Smooth muscle cell (in vitro differentiated cells): ENCODE measurements around the gene ADAMTS7. TPM values are rescaled to one million over a fixed set of nuclear protein-coding genes. Genes with fewer than 3 reads are reported as not detected.
"Not testable (repeated sequence)": the region's sequence is repeated elsewhere in the genome, so short reads cannot be mapped to it uniquely, and the experiment has no call there.

ENCODE experiments used
- DNase-seq: peaks from one replicate; lab custom pipeline; 2025; ENCODE audit not compliant: unreplicated experiment; lab: John Stamatoyannopoulos, UW
- H2AFZ ChIP-seq: fragments of 200-600 bp; sonication (generic); 2 replicates; pipeline ENCODE4 v1.6.0; 2016; ENCODE audit warnings: antibody characterized with exemption, low read depth, mild to moderate bottlenecking
- H3F3A ChIP-seq: fragments of 200-600 bp; sonication (generic); 2 replicates; pipeline ENCODE4 v1.6.0; 2017; ENCODE audit warnings: antibody characterized with exemption, low read depth
- H3K27ac ChIP-seq: fragments of 200-600 bp; sonication (generic); 2 replicates; pipeline ENCODE4 v1.5.1; 2016; ENCODE audit warnings: low read depth, mild to moderate bottlenecking
- H3K27me3 ChIP-seq: fragments of 200-600 bp; sonication (generic); 2 replicates; pipeline ENCODE4 v1.6.1; 2016; ENCODE audit warnings: low read depth, mild to moderate bottlenecking
- H3K36me3 ChIP-seq: fragments of 200-600 bp; sonication (generic); 2 replicates; pipeline ENCODE4 v1.5.1; 2016; ENCODE audit warnings: low read depth
- H3K4me1 ChIP-seq: fragments of 200-600 bp; sonication (generic); 2 replicates; pipeline ENCODE4 v1.5.1; 2016; ENCODE audit warnings: low read depth
- H3K4me2 ChIP-seq: fragments of 200-600 bp; sonication (generic); 2 replicates; pipeline ENCODE4 v1.6.0; 2016; ENCODE audit warnings: mild to moderate bottlenecking
- H3K4me3 ChIP-seq: fragments of 200-600 bp; sonication (generic); 2 replicates; pipeline ENCODE4 v1.5.1; 2016; ENCODE audit warnings: mild to moderate bottlenecking
- H3K79me2 ChIP-seq: fragments of 200-600 bp; sonication (generic); 2 replicates; pipeline ENCODE4 v1.6.0; 2016; ENCODE audit warnings: low read depth, mild to moderate bottlenecking
- H3K9ac ChIP-seq: fragments of 200-600 bp; sonication (generic); 2 replicates; pipeline ENCODE4 v1.6.0; 2016; ENCODE audit warnings: low read depth
- H3K9me3 ChIP-seq: fragments of 200-600 bp; sonication (generic); replicated peaks from 2 replicates; pipeline ENCODE4 v1.5.1; 2016; ENCODE audit warnings: low read depth
- H4K20me1 ChIP-seq: fragments of 200-600 bp; sonication (generic); 2 replicates; pipeline ENCODE4 v1.6.0; 2016; ENCODE audit warnings: low read depth
- WGBS: methylation state at CpG from one replicate; pipeline ENCODE4 v1.1.7; 2016; ENCODE audit warnings: low lambda C conversion rate; 5-methylcytosine and 5-hydroxymethylcytosine counted together
- polyA plus RNA-seq: library from polyadenylated mRNA; unstranded; fragments of >200 nt; fragmentation: Nextera tagmentation; extraction: Ambion mirVana; gene quantifications from 2 replicates; pipeline ENCODE4 v1.2.1, GENCODE V29; 2016
- total RNA-seq: library from RNA; depleted of rRNA; stranded (reverse); fragments of >200 nt; gene quantifications from 2 replicates; pipeline ENCODE4 v1.2.3, GENCODE V29; 2014
- TF ChIP-seq, protein P1 (sequence below): fragments of 200-600 bp; sonication (generic); IDR thresholded peaks from 2 replicates; pipeline ENCODE4 v1.5.1; 2017; ENCODE audit warnings: borderline replicate concordance, mild to moderate bottlenecking, antibody characterized with exemption; ENCODE audit not compliant: insufficient read depth, poor library complexity, severe bottlenecking

ADAMTS7 gene
- total and polyA plus RNA-seq, 2 experiments from 2014 or later: 11.0 to 11.2 TPM

DNA sequence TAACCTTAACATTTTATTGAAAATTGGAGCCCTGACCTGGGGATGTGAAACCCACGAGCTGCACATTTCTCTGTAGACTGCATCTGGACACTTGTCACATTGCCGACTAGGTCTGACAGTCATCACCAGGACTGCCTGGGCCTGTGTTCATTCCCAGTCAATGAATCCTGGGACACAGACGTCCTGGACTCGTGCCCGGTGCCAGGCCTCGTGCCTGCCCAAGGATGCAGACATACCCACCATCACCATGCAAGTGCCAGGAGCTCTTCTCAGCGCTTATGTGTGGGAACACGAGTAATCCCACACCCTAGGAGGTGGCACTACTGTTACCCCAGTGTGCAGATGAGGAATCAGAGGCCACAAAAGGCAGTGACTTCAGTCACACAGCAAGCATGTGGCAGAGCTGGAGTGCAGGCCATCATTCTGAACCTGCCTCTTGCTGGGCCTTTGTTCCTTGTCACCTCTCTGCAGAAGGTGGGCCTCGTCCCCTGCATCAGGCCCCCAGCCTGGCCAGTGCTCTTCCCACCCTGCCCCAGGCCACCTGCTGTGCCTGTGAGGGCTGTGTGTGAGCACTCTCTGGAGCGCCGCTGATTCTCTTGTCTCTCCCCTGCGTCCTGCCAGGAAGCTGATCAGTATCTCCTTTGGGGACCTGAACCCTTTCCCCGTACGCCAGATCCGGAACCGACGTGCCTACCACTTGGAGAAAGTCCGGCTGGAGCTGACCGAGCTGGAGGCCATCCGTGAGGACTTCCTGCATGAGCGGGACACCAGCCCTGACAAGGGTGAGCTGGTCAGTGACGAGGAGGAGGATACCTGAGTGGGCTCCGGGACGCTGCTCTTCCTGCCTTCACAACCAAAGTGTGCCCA is 58.5 kb downstream of the ADAMTS7 start:
- WGBS: 84% methylated on average over 24 of the region's 24 CpGs
- Histone ChIP-seq H3K4me3 (no peak overlapping the region), H3K27me3 (no peaks in the 10 kb centered on the region), H3K4me1 (no peaks in the 10 kb centered on the region), H2AFZ (no peak overlapping the region), H4K20me1 (no peaks in the 10 kb centered on the region), H3K9ac (no peak overlapping the region), H3F3A (no peaks in the 10 kb centered on the region), H3K79me2 (no peaks in the 10 kb centered on the region), H3K9me3 (no peaks in the 10 kb centered on the region), H3K4me2 (no peak overlapping the region), H3K36me3 (no peaks in the 10 kb centered on the region), H3K27ac (no peak overlapping the region)
- TF ChIP-seq, protein P1, sequence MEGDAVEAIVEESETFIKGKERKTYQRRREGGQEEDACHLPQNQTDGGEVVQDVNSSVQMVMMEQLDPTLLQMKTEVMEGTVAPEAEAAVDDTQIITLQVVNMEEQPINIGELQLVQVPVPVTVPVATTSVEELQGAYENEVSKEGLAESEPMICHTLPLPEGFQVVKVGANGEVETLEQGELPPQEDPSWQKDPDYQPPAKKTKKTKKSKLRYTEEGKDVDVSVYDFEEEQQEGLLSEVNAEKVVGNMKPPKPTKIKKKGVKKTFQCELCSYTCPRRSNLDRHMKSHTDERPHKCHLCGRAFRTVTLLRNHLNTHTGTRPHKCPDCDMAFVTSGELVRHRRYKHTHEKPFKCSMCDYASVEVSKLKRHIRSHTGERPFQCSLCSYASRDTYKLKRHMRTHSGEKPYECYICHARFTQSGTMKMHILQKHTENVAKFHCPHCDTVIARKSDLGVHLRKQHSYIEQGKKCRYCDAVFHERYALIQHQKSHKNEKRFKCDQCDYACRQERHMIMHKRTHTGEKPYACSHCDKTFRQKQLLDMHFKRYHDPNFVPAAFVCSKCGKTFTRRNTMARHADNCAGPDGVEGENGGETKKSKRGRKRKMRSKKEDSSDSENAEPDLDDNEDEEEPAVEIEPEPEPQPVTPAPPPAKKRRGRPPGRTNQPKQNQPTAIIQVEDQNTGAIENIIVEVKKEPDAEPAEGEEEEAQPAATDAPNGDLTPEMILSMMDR: no peak
- DNase-seq: no peak

DNA sequence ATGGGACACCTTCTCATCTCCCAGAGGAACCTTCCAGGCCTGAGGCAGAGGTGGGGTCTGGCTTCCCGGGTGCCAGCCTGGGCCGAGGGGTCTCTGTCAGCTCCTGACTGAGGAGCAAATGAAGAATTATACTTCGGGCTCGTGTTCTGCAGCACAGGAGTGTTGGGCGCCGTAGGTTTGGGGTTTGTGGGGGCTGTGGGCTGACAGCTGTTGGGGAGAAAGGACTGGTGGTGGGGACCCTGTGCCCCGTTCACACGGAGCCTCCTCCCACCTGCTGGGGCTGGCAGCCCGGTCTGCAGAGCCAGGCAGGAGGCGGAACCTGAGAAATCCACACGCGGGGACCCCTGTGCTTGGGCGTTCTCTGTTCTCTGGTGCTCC is 59.7 kb downstream of the ADAMTS7 start:
- Histone ChIP-seq H3K79me2 (no peaks in the 10 kb centered on the region), H3K9ac (no peak overlapping the region), H4K20me1 (no peaks in the 10 kb centered on the region), H3K4me2 (no peak overlapping the region), H3K27me3 (no peaks in the 10 kb centered on the region), H3K4me3 (no peak overlapping the region), H3K9me3 (no peaks in the 10 kb centered on the region), H3K27ac (no peak overlapping the region), H3F3A (no peaks in the 10 kb centered on the region), H3K4me1 (no peaks in the 10 kb centered on the region), H2AFZ (no peak overlapping the region), H3K36me3 (no peaks in the 10 kb centered on the region)
- TF ChIP-seq, protein P1: no peak
- no peak for DNase-seq
- WGBS: 88% methylated on average over 13 of the region's 13 CpGs

DNA sequence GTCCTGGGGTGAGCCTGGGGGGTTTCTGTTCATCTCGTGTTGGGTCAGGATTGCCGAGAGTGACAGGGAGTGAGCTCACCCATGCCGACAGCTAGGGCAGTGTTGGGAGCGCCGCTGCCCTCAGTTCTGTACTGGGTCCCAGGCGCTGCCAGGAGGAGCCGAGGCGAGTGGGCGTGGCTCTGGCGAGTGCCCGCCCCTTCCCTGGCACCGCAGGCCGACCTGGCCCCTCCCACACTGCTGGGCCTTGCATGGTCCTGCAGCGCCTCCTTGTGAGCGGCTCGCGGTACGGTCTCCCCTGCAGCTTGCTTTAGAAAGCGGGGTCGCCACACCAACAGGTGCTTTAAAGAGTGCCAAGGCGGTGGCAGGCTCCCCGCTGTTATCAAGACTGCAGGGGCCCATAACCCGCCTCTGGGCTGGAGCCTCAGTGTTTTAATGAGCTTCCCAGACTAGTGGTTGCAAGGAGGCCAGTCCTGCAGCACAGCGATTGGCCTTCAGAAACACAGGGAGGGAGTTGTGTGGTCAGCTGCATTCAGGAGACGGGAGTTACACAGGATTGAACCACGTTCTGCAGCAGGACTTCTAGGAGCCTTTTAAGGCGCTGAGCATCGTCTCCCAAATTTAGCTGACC is 60.2 kb downstream of the ADAMTS7 start:
- 9% methylated on average over 26 of the region's 28 CpGs for WGBS

More for the DNA sequence above, 60.2 kb downstream of the ADAMTS7 start:
- H4K20me1 ChIP-seq, H2AFZ ChIP-seq, H3F3A ChIP-seq, H3K9ac ChIP-seq, H3K4me1 ChIP-seq, H3K27me3 ChIP-seq, H3K9me3 ChIP-seq, H3K36me3 ChIP-seq, H3K27ac ChIP-seq, H3K4me2 ChIP-seq, H3K79me2 ChIP-seq: not testable (repeated sequence)
- DNase-seq: peak; percentile 70
- peak overlapping the region; percentile 23 for H3K4me3 ChIP-seq
- TF ChIP-seq, protein P1: peak; percentile 61
